GM18909 (cell line): ENCODE measurements around the gene RPUSD1.

Experiments
- ATAC-seq: cut with Tn5 transposase; IDR thresholded peaks from one replicate; pipeline ENCODE4 v1.9.1; 2021; ENCODE audit warnings: mild to moderate bottlenecking; ENCODE audit not compliant: unreplicated experiment, poor library complexity

Gene RPUSD1

GRCh38 chr16:769184-769784, 18.9 kb downstream of the RPUSD1 start:
- no peak for ATAC-seq

GRCh38 chr16:768428-768827, 19.8 kb downstream of the RPUSD1 start:
- ATAC-seq = no peak

DNA sequence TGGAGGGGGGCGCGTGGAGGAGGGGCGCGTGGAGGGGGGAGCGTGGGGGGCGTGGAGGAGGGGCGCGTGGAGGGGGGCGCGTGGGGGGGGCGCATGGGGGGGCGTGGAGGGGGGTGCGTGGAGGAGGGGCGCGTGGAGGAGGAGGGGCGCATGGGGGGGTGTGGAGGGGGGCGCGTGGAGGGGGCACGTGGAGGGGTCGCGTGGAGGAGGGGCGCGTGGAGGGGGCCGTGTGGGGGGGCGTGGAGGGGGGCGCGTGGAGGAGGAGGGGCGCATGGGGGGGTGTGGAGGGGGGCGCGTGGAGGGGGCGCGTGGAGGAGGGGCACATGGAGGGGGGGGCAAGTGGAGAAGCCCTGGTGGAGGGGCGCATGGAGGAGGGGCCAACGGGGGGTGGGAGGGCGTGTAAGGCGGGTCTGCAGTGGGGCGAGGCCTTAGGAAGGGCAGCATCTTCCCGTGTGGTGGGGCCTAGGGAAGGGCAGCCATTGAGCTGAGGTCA, 20.4 kb downstream of the RPUSD1 start:
- no peak for ATAC-seq

DNA sequence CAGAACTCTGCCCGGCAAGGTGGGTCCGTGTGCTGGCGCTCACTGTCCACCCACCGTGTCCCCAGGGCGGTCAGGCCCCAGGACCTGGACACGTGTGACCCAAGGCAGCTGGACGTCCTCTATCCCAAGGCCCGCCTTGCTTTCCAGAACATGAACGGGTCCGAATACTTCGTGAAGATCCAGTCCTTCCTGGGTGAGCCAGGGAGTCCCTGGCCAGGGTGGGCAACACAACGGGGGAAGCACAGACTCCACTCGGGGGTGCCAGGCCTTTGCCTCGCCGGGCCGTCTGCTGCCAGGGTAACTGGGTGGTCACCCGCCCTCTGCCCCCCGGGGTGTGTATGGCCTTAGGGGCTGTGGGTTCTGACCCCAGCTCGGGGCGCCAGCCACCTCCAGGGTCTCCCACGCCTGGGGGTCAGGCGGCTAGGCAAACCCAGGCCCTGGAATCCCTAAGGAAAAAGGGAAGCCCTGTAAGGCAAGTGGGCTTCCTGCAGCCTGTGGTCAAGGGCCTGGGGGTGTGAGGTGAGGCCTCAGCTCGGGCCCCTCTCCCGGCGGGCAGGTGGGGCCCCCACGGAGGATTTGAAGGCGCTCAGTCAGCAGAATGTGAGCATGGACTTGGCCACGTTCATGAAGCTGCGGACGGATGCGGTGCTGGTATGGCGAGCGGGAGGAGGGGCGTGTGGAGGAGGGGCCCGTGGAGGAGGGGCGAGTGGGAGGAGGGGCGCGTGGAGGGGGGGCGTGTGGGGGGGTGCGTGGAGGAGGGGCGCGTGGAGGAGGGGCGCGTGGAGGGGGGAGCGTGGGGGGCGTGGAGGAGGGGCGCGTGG, 21.2 kb downstream of the RPUSD1 start:
- no peak for ATAC-seq

DNA sequence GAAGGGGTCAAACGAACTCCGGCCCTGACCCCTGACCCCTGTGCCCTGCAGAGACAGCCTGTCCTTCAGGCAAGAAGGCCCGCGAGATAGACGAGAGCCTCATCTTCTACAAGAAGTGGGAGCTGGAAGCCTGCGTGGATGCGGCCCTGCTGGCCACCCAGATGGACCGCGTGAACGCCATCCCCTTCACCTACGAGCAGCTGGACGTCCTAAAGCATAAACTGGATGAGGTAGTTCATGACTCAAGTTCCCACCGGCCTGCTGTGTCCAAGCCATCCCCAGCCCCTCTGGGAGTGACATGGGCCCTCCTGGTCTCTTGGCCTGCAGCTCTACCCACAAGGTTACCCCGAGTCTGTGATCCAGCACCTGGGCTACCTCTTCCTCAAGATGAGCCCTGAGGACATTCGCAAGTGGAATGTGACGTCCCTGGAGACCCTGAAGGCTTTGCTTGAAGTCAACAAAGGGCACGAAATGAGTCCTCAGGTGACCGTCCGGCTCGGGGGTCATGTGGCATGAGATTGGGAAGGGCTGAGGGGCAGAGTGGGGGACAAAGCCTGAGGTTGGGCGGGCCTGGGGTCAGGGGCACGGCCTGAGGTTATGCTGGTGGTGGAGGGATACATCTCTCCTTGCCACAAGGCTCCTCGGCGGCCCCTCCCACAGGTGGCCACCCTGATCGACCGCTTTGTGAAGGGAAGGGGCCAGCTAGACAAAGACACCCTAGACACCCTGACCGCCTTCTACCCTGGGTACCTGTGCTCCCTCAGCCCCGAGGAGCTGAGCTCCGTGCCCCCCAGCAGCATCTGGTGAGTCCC, 22.0 kb downstream of the RPUSD1 start:
- no peak for ATAC-seq

DNA sequence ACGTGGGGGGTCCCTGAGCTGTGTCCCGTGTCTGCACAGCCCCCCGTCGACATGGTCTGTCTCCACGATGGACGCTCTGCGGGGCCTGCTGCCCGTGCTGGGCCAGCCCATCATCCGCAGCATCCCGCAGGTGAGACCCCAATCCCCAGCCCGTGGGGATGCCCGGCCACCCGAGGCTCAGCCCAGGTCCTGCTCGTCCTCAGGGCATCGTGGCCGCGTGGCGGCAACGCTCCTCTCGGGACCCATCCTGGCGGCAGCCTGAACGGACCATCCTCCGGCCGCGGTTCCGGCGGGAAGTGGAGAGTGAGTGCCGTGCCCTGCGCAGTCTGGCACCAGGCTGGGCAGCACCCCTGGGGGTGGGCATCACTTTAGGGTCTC, 22.7 kb downstream of the RPUSD1 start:
- no peak for ATAC-seq

DNA sequence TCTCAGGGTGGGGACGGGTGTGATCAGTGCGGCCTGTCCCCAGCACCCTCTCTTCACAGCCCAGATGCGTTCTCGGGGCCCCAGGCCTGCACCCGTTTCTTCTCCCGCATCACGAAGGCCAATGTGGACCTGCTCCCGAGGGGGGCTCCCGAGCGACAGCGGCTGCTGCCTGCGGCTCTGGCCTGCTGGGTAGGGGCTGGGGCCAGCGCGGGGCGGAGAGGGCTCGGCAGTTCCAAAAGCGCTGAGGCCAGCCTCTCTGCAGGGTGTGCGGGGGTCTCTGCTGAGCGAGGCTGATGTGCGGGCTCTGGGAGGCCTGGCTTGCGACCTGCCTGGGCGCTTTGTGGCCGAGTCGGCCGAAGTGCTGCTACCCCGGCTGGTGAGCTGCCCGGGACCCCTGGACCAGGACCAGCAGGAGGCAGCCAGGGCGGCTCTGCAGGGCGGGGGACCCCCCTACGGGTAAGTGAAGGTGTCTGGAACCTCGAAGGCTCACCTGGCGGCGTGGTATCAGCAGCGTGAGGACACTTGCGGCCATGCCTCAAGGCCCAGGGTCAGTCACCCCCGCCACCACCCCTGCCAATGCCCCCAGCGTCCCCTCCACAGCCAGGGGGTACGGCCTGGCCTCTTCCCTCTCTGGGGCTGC, 23.2 kb downstream of the RPUSD1 start:
- ATAC-seq = no peak

DNA sequence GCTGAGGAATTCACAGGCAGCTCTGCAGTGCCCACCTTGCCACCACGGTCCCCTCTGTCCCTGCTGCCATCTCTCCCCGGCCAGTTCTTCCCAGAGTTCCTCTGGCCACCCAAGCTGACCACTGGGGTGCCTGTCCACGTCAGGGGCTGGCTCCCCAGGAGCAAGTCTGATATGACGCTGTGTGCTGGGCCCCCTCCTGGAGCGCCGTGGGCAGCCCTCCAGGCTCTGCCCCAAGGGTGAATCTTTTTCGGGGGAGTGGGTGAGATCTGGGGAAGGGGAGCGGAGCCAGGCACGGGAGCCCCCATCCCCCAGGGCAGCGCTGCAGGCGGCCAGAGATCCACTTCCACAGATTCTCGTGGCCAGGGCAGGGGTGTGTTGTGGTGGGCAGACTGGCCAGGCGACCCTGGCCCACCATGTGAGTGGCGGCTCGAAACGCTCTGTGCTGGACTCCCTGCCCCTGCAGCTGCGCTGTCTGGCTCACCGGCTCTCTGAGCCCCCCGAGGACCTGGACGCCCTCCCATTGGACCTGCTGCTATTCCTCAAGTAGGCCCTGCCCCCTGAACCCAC, 23.9 kb downstream of the RPUSD1 start:
- ATAC-seq = no peak

DNA sequence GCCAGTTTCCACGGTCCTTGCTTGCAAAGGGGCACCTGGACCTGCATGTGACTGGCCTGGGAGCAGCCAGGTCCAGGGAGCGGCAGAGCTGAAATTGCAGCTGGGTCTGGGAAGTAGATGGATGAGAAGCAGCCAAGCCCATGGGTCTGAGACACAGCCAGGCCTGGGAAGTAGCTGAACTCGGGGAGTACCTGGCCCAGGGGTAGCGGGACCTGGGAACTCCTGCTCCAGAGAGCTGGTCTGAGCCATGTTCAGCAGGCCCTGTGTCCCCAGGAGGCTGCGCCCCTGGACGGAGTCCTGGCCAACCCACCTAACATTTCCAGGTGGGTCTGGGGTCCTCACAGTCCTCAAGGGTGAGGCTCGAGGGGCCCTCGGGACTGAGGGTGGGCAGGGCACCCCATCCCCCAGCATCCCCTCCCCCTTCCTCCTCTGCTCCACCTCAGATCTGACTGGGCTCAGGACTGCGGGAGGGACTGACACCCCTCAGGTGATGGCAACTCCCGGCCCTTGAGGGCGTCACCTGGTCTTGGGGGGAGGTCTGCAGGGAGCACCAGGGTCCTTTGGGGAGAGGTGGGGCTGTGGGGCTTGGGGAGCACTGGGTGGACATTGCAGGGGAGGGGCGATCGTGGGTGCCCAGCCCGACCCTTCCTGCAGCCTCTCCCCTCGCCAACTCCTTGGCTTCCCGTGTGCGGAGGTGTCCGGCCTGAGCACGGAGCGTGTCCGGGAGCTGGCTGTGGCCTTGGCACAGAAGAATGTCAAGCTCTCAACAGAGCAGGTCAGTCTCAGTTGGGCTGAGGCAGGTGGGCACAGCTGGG, 24.6 kb downstream of the RPUSD1 start:
- no peak for ATAC-seq

DNA sequence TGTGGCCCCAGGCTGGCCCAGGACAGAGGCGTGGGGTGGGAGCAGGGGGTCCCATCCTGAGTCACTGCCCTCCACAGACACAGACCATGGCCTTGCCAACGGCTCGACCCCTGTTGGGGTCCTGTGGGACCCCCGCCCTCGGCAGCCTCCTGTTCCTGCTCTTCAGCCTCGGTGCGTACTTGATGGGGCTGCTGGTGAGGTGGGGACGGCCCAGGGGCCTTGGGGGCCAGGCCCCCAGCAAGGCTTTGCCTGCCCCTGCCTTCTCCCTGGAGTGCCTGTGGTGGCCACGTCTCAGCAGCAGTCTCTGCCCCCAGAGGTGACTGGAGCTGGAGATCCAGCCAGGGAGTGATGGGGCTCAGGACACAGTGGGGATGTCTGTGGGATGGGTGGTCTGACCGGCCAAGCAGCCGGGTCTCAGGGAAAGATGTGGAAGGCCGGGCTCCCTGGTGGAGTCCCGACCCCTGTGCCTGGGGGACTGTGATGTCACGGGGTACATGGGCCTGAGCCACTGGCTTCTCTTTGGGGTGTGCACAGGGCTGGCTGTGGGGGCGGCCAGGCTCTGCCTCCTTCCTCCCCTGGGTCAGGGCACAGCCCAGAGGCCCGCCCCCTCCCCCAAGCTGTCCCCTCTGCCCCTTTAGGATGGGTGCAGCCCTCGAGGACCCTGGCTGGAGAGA, 25.4 kb downstream of the RPUSD1 start:
- no peak for ATAC-seq

DNA sequence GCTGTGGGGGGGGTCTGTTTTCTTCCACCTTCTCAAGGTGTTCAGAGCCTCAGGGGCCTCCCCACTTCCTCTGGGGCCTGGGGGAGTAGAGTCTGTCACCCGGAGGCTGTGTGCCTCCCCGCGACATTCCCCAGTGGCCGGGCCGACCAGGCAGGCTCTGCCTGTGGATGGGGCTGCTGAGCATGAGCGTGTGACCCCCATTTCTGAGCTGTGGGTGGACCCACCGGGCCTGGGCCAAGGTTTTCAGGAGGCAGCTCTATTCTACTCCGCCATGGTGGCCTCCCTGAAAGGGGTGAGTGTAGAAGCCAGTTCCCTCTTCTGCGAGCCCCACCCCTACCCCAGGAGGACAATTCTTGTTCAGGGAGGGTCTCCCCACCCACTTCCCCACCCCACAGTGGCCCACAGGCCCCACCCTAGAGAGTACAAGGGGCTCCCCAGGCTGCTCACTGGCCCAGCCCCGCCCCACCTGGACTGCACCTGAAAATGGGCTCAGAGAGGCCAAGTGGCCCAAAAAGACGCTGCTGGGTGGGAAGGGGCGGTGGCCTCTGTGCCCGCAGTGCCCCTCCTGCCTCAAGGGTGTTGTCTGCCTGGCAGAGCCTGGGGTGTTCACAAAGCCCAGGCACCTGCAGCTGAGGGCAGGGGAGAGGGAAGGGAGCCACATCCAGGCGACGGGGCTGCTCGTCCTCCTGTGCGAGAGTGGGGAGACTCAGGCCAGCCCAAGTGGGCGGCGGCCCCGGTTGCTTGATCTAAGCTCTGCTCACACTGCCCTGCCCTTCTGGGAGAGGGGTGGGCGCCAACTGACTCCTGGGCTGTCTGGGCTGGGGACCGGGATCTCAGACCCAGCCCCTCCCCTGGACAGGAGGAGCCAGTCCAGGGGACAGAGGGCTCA, 26.3 kb downstream of the RPUSD1 start:
- no peak for ATAC-seq

- no peak for ATAC-seq
These were observed 27.4 kb downstream of the RPUSD1 start, which contains the start of gene MSLN for GRCh38 chr16:760545-761343. Gene MSLN (plus strand): TSS chr16:760734. CDS start chr16:762681, 1,947 bp downstream.

GRCh38 chr16:760065-760464, 28.1 kb downstream of the RPUSD1 start:
- no peak for ATAC-seq

DNA sequence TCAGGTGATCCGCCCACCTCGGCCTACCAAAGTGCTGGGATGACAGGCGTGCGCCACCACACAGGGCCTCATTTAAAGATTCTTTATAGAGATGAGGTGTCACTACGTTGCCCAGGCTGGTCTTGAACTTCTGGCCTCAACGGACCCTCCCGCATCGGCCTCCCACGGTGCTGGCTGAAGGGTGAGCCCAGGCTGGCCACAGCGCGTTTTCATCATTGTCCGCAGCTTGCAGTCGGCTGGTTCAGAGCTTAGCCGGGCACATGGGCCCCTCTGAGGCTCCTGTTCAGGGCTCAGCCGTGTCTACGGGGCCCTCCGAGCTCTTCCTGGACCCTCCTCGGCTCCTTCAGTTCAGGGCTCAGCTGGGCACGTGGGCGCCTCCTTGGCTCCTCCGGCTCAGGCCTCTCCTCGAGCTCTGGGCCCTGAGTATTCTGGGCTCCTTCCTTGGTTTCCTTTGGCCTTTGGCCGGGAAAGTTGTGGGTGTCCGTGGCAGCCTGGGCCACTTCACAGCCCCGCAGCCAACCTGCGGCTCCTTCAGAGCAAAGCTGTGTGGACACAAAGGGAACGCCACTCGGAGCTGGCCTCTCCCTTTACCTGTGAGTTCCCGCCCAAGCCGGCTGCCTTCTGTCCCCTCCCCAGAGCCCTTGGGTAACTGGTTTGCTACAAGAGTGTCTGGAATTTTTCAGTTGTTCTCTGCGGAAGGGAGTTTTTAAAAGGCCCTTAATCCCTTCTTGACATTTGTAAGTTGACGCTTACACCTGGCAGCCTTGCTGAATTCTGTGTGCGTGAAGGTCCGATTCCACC, 28.9 kb downstream of the RPUSD1 start:
- ATAC-seq = no peak

DNA sequence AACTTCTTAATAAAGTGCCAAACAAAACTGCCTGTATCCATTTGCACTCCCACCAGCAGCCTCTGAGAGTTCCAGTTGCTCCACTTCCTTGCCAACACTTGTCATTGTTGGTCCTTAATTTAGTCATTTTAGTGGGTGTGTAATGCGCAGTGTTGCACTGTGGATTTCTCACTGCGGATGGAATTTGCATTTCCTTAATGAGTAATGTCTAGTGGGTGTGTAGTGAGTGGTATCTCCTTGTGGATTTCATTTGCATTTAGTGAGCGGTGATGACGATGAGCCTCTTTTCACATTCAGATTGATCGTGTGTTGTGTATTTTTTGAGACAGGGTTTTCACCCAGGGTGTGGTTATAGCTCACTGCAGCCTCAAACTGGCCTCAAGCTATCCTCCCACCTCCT, 31.8 kb downstream of the RPUSD1 start:
- ATAC-seq = no peak

GRCh38 chr16:754656-755055, 33.5 kb downstream of the RPUSD1 start:
- no peak for ATAC-seq
